GM18858 (cell line): Measurements from ENCODE around the gene PPP1R9B.

Experiments used
- ATAC-seq: cut with Tn5 transposase; IDR thresholded peaks from one replicate; pipeline ENCODE4 v1.9.1; 2021; ENCODE audit not compliant: unreplicated experiment

PPP1R9B gene

DNA sequence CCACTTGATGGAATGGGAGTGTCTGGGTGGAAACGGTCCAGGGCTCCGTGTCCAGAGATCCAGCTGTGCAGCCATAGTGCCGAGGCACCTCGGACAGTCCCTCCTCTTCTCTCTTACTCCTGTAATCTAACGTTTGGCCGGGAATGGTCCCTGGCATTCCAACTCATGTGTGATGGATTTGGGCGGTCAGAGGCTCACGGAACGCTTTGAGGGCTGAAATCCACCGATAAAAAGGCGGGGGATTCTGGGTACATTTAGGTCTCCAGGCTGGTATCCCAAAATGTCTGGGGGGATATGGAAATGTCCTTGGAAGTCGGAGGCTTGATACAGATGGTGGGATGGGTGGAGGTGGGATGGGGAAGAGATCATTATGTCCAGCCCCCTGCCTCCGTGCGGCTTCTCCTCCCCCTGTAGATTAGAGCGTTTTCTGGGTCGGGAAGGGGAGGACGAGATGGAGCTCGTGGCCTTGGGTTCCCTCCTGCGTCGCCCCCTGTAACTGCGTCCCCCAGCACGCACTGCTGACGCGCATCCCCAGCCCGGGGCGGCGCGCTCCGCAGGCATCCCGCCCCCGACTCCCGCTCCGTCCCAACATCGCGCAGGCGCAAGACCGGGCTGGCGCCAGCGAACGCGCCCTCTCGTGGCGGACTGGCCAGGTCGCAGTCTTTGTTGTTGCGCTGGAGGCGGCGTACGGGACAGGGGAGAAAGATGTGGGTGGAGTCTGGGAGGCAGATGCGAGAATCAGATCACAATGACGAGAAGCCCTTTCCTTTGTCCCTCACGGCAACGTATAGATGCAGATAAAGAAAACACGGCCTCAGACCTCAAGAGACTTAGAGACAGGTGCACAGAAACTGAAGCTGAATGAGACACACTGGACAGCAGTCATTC, 10.8 kb upstream of the PPP1R9B start:
- ATAC-seq = peak; percentile 64

DNA sequence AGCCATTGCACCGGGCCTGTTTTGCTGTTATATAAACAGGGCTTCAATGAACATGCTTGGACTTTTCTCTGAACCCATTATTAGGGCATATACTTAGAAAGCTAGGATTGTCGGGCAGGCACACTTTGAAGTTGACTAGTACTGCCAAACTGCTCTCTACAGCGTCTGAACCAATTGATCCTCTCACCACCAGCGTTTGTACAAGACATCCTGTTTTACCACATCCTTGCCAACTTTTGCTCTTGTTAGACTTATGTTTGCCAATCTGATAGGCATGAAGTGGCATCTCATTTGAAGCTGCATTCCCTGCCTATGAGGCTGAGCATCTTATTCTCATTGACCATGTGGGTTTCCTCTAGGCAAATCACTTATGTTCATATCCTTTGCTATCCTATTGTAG, 7.4 kb upstream of the PPP1R9B start:
- ATAC-seq = no peak

DNA sequence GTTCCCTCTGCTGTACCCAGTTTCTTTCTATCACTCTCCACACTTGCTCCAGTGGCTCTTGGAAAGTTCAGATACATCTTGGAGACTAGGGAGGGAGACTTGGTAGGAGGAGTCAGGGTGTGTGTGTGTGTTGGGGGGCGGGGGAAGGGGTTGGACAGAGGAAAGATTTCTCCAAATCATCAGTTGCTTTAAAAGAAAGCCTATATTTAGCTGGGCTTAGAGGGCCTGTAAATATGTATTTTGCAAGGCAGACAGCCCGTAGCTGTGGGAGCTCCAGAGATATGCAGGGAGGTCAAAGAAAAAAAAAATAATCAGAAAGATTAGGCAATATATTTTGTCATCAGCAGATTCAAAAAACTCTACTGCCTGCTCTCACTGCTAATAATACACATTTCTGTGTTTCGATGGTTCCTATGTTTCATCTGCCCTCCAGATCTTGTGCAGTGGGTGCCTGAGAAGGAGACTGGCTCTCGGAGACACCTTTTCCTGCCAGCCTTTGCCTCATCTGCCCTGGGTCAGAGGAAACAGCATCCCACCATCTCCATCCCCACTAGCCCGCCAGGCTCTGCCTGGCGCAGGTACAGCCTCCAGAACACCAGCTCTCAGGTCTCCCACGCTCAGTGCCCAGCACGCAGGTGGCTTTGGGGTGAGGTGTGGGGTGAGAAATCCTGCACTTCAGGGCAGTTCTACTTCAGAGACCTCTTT, 4.8 kb upstream of the PPP1R9B start:
- ATAC-seq = no peak

DNA sequence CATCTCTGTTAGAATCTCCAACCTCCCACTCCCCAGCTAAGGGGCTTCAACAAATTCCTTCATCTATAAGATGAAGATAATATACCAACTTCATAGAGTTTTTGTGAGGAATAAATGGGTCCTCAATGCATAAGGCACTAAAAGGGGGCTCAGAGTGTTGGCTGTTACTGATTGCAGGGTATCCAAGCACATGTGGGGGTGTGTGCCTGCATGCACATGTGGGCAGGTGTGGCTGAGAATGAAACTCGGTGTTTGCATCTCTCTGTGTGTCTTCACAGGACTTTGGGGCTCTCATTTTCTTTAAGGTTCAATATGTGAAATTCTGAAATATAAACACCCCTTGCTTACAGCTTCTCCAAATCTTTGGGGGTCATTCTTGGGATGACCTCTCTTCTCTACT, 4.1 kb upstream of the PPP1R9B start:
- no peak for ATAC-seq

DNA sequence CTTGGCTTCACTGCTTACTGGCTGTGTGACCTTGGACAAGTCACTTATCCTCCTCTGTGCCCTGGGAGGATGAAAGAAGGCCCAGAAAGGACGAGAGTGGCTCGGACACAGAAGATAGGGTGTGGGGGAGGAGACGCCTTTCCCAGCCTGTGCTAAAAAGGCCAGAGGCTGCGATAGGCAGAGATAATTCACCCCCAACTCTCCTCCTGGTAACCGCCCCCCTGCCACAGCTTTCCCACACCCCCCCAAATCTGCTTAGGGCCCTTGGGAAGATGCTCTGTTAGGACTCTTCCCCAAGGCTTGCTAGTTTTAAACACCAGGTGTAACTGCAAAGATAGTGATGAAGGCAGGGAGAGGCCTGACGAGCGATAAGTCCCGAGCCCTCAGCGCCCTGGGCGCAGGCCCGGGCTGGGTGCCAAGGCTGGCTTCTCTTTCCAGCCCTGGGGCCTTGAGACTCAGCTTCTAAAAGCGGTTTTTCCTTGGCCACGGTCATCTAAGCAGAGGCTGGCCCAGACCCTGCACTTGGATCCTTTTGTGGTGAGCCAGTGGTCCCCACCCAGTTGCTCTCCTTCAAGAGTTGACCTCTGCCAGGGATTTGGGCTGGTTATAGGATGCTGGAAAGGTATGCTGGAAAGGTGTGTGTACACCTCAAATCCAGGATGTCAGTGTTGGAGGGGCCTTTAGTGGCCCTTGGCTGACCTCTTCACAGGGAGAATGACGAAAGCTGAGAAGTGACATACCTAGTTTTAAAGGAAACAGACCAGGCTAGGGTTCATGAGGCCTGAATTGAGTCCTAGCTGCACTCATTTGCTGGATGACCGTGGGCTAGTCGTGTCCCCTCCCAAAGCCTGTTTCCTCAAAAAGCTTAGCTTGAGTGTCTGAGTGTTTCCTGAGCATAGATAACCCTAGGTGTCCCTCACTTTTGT, 3.4 kb upstream of the PPP1R9B start:
- ATAC-seq = no peak

DNA sequence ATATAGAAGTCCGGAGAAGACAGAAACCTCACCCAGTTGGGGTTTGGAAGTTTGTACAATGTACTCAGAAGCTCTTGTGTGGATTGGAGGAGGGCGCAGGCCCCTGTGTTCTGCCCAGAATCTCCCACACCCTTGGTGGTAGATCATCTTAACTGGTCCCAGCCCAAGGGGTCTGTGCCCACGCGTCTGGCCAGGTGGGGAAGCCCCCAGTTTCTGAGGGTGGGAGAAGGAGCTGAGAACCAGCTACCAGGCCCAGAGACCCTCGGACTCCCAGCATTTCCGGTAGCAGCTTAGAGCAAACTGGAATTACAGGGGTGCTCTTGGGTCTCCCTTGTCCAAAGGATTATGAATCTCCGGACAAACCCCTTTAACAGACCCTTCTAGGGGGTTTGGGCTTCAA, 2.3 kb upstream of the PPP1R9B start:
- no peak for ATAC-seq

DNA sequence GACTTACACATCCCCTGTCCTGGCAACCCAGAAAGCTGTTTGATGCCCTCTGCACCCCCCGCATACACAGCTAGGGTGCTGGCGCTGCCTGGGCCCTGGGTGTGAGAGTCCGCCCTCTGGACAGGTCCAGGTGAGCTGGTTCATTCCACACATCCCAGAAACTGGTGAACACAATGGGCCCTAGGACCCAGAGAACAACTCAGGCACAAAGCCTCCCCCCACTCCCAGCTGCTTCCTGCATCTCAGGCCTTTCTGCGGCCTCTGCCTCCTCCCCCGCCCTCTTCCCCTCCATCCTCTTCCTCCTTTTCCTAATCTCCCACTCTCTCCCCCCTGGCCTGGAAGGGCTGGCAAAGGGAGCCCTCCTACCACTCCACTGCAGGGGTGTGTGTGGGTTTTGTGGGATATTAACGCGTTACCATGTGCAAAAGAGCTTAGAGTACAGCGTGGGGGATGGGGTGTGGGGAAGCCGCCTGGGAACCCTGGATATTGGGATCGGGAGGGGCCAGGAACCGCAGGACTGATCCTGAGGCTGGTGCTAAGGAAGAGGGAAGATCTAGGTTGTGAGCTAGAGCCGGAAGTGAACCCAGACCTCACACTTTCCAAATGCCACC, 1.6 kb upstream of the PPP1R9B start:
- ATAC-seq = no peak

DNA sequence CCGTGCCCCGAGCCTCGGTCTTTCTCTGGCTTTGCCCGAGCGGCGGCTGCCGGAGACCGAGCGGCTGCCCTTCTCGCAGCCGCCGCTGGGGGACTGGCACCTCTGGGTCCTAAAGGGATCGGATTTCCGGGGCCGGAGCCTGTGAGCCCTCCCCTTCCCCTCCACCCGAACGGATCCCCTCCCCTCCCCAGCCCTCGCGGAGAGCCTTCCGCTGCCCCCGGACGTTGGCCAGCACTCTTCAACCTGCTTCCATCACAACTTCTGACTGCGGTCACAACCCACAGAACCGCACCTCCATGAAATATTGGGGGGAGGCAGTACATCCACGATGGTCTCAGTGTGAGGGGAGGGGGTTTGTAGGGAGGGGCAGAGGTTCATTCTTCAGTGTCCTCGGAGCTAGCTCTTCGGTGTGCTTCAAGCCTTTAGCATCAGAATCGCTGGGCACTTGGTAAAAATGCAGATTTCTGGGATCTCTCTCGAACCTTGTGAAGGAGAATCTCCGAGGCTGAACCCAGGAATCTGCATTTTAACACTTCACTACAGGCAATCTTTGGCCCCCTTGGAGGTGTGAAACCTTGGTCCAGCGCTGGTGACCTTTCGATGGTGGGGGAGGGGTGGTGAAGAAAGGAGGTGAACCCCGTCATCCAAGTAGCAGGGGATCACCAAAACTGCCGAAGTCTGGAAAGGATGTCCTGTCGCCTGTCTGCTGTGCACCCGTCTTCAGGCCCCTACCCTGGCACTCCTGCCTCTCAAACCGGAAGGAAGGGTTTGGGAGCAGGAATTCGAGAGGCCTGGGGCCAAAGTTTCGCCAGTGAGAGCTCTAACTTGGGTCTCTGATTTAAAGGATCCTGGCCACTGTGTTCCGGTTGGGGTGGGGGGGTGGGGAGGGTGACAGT, 812 bp upstream of the PPP1R9B start:
- ATAC-seq = no peak

DNA sequence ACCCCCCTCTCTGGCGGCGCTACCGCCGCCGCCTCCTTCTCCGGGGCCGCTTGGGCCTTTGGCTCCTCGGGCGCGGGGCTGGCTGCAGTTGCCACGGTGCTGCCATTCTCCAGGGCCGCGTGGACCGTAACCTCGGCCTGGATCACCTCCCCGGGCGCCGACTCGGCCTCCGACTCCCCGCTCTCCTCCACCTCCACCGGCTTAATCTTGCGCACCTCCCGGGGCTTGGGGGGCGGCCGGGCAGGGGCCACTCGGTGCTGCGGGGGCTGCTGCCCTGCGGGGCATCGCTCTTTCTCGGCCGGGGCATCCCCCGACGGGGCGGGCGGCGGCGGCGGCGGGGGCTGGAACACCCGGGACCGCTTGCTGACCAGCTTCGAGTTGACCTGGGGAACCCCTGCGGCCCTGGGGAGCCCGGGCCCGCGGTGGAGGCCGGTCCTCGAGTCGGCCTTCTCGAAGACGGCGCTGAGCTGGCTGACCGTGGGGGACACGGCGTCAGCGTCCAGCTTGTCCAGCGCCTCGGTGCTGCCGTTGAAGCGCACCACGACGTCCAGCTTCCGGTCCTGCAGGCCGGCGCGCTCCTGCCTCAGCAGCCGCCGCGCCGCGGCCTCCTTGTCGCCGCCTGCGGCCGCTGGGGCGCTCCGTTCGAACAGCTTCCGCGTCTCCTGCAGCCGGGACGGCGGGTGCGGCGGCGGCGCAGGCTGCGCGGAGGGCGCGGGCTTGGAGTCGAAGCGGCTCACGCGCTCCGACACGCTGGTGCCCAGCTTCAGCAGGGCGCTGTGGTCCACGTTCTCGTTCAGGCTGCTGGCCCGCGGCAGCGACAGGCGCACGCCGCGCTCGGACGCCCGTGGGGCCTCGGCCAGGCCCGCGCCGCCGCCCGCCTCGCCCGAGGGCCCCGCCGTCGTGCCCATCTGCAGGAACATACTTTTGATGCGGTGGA, 792 bp downstream of the PPP1R9B start:
- ATAC-seq = no peak

DNA sequence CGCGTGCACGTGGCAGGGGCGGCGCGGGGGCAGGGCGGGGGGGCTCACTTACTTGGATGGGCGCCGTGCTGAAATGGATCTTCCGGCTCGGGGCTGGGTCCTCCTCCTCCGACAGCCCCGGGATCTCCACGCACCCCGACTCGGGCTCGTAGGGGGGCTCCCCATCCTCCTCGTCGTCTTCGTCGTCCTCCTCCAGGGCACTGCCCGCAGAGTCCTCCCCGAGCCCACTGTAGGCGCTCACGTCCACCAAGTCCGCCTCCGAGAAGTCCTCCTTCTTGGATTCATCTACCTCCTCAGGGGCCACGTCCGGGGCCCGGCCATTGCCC, 1.4 kb downstream of the PPP1R9B start:
- no peak for ATAC-seq

DNA sequence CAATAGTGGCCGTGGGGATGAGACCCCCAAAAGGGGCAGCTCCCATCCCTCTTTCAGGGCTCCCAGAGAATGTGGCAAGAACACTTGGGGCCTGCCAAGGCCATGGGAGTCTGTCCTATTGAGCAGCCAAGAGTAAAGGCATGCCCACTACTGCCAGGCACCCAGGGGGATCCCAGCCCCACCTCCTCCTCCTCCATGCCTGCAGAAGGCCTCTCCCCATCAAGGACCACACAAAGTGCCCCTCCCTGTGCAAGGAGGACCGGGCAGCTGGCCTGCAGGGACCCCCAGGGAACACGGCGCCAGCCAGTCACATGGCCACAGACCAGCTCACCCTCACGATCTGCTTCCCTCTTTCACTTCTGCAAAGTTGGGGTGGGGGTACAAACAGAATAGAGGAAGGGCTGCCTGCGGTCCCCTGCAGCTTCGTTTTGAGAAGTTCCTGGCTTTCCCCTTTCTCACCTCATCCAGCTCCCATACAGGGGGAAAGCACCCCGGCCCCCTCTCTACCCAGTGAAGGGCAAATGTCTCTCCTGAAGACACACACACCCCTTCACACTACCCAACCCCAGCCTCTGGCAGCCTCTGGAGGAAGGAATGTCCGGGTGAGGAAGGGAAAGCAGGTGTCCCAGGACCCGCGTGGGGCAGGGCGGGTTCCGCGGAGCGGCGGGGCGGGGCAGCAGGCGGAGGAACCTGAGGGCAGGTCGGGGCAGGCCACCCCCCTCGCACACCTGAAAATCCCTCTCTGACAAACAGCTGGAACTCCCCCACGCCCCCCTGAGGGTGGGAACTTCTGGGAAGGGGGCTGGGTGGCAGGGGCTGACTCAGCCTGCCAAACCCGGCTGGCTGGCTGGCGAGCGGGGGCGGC, 2.0 kb downstream of the PPP1R9B start:
- peak; percentile 45 for ATAC-seq

DNA sequence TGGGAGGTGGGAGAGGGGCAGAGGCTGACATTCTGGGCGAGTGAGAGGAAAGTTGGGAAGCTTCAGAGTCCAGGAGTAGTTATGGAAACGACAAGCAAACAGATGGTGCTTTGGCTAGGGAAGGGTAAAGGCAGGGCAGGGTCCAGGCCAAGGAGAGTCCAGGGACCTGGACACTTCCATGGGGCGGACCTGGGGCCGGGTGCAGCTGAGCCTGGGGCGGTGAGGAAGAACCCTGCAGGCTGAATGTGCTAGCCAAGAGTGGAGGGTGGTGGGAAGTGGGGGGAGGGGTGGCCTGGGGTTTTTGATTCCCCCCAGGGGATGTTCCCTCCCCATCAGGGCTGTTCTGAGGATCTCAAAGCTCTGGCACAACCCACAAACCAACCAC, 2.6 kb downstream of the PPP1R9B start:
- no peak for ATAC-seq

DNA sequence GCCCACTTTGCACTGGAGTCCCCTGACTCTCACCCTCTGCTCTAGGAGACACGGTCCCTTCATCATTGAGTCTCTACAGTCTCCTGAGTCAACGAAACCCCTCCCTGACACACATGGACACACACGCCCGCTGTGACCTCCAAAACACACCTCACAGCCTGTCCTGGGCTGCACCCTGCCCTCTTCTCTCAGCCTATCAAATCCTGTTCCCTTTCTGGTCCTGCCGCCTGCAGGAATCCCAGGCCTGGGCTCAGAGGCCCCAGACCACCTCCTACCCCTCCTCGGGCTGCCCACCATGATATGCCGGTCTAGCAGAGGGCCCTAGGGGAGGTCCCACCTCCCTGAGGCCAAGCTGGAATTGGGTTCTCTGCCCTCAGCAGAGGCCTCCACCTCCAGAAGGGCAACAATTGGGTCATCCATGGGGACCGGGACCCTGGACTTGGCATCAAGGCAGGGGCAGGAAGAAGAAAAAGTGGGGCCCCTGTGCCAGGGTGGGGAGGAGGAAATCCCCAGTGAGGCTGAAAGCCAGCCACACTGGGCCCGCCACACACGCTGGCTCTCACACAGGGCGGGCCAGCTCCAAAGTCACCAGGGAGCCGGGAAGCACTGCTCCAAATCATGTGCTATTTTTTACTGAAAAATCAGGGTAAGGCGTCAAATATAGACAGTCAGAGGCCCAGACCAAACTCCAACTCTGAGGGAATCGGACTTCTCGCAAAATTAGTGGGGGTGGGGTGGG, 3.4 kb downstream of the PPP1R9B start:
- ATAC-seq = no peak

DNA sequence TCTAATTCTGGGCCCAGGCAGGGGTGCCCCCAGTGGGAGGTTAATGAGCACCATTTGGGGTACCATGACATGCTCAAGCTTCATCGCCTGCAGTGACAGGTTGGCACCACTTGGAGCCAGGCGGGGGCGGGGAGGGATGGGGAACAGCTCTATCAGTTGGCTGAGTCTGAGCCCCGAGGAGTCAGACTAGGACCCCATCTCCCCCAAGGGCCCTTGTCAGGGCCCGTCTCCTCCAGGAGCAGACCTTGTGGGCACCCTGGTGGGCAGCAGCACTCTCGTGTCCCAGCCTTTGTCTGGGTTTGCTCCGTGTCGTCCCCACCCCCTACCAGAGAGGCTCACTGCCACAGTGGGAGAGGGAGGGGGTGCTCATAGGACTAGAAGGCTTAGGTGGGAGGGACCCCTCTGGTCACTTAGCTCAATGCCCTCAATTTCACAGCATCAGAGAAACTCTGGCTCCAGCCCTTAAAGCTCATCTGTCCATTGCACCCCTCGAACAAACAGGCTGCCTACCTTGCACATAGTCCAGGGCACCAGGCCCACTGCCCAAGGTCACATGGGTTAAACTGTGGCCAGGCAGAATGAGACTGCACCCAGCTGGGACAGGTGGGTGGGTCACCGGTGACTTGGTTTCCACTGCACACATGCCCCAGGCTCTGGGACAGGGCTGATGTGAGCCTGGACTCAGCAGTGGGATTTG, 4.1 kb downstream of the PPP1R9B start:
- ATAC-seq = no peak

DNA sequence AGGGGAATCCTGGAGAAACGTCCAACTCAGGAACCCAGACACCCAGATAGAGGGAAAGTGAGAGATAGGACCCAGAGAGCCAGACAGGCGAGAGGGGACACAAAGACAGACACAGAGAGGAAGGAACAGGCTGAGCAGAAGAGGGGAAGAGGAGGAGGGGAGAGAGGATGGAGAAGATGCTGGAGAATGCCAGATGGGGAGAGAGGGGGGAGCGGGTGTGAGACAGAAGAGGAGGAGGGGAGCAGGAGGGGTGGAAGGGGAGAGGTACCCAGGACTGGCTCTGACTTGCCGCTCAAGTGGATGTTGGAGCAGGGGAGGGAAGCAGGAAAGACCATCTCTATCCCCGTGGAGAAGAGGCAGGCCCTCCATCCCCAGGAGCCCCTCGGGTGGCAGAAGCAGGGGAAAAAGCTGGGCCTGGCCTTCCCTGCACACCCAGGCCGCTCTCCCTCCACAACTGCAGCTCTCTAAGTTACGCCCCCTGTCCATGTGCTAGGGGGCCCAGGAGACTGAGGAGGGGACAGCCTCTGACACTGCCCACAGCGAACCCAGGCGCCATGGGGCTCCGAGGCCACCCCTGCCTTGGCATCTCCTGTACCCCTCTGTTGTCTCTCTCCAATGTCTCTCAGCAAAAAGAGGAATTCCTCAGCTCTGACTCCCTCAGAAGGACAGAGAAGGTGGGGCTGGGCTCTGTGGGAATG, 4.8 kb downstream of the PPP1R9B start:
- no peak for ATAC-seq

DNA sequence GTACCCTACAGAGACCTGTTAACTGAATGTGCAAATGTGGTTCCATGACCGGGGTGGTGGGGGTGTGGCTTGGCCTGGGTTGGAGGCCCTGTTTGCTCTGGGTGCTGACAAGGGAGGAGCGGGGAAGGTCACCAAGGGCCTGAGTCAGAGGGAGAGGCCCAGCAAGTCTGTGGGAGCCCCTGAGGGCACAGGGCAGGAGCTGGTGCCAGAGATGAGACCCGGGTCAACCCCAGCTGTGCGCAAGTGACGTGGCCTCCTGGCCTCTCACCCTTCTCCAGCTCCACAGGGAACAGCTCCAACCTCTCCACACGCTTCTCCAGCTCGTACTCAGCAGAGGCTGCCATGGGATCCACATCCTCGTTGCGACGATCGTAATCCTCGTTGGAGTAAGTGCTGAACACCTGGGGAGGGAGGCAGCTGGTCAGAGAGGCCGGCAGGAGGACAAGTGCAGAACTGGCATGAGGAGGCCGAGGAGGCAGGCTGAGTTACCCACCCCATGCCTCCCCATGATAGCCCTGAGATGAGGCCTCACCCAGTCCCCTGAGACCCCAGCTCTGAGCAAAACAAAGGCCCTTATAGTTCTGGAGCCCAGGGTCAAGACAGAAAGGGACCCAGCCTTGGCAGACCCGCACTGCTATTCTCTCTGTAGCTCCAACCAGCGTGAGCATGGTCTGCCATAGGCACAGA, 5.5 kb downstream of the PPP1R9B start:
- ATAC-seq = no peak
